ENCODE data around the gene GIPC2. TPM values are rescaled to one million over a fixed set of nuclear protein-coding genes. Genes with fewer than 3 reads are reported as not detected.
"Not testable (repeated sequence)": the region's sequence is repeated elsewhere in the genome, so short reads cannot be mapped to it uniquely, and the experiment has no call there.

GIPC2 gene, protein sequence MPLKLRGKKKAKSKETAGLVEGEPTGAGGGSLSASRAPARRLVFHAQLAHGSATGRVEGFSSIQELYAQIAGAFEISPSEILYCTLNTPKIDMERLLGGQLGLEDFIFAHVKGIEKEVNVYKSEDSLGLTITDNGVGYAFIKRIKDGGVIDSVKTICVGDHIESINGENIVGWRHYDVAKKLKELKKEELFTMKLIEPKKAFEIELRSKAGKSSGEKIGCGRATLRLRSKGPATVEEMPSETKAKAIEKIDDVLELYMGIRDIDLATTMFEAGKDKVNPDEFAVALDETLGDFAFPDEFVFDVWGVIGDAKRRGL
- 0.28 and 0.30 TPM in 2 replicates for total RNA-seq
- polyA plus RNA-seq = 0.06 TPM in 1 of 2 replicates, not detected in the other

DNA sequence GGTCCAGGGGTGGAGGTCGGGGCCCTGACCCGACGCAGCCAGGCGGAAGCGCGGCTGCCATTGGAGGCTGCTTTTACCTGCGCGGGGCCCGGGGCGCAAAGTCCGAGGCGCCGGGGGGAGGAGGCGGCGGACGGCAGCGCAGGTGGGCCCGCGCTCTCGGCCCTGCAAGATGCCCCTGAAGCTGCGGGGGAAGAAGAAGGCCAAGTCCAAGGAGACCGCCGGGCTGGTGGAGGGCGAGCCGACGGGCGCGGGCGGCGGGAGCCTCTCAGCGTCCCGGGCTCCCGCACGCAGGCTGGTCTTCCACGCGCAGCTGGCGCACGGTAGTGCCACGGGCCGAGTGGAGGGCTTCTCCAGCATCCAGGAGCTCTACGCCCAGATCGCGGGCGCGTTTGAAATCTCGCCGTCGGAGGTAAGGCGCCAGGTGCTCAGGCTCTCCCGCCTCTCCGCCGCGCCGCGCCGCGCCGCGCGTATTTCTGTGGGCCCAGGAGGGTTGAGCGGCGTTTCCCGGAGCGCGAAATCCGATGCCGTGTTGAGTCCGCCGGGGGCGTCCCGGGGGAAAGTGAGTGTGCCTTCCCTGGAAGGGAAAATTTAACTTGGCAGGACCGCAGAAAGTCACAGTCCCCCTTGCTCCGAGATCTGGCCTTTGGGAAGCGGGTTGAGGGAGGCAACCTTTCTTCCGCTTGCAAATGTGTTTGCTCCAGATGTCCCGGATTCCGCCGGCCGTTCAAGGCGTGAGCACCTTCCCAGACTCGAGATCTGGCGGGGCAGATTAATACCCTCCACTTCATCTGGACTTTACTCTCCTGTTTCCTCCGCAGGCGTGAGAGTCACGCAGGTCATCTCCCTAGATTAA is at the start of gene GIPC2:
Gene GIPC2, plus strand, starts transcription at position 41 of the 853 bp plus-strand sequence. Its CDS starts 129 bp downstream, at position 170.
- peaks cover 48% of the 10 kb centered on the region for H3K27me3 ChIP-seq
- peak within 1 kb of the TSS; percentile 29 for H3K4me3 ChIP-seq
- H3K36me3 ChIP-seq = no peaks in the 10 kb centered on the region
- H3K9me3 ChIP-seq (ENCODE audit: low read depth) = no peaks in the 10 kb centered on the region
- peak; percentile 31 to 47 for DNase-seq (ENCODE audit: low read depth in 1 of 2, low spot score in 1 of 2)
- peaks cover 18% of the 10 kb centered on the region for H3K4me1 ChIP-seq (ENCODE audit: low read depth)
- TF ChIP-seq, protein P1, sequence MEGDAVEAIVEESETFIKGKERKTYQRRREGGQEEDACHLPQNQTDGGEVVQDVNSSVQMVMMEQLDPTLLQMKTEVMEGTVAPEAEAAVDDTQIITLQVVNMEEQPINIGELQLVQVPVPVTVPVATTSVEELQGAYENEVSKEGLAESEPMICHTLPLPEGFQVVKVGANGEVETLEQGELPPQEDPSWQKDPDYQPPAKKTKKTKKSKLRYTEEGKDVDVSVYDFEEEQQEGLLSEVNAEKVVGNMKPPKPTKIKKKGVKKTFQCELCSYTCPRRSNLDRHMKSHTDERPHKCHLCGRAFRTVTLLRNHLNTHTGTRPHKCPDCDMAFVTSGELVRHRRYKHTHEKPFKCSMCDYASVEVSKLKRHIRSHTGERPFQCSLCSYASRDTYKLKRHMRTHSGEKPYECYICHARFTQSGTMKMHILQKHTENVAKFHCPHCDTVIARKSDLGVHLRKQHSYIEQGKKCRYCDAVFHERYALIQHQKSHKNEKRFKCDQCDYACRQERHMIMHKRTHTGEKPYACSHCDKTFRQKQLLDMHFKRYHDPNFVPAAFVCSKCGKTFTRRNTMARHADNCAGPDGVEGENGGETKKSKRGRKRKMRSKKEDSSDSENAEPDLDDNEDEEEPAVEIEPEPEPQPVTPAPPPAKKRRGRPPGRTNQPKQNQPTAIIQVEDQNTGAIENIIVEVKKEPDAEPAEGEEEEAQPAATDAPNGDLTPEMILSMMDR (IDR thresholded peaks at IDR 0.05; ENCODE audit: low read depth, low read length) = no peak
- no peak within 1 kb of the TSS for H3K27ac ChIP-seq

DNA sequence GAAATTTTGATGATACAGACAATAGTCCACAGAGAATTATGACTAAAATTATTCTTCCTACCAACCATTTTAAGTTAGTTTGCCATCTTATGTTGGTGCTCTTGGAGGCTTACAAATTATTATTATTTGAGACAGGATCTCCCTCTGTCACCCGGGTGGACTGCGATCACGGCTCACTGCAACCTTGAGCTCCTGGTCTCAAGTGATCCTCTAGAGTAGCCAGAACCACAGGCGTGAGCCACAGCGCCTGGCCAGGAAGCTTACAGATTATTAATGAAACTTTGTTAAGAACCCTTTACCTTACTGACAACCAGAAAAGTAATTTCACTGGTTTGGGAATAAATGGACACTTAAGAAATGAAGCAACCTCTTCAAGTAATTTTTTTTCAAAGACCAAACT is 49.0 kb upstream of the GIPC2 start:
- Histone ChIP-seq H3K4me3 (no peak overlapping the region), H3K27me3 (no peaks in the 10 kb centered on the region), H3K4me1 (ENCODE audit: low read depth) (no peaks in the 10 kb centered on the region), H3K27ac (no peak overlapping the region), H3K9me3 (ENCODE audit: low read depth) (no peaks in the 10 kb centered on the region), H3K36me3 (peaks cover 3% of the 10 kb centered on the region)
- TF ChIP-seq, protein P1 (IDR thresholded peaks at IDR 0.05; ENCODE audit: low read depth, low read length) = no peak
- no peak for DNase-seq (ENCODE audit: low read depth in 1 of 2, low spot score in 1 of 2)

- H3K36me3 ChIP-seq; H3K27me3 ChIP-seq; H3K27ac ChIP-seq; DNase-seq (ENCODE audit: low read depth in 1 of 2, low spot score in 1 of 2); H3K9me3 ChIP-seq (ENCODE audit: low read depth); H3K4me3 ChIP-seq: not testable (repeated sequence)
- H3K4me1 ChIP-seq (ENCODE audit: low read depth) = peaks cover 10% of the 10 kb centered on the region
These were observed 45.2 kb upstream of the GIPC2 start for GRCh38 chr1:78000536-78000935.

- peak overlapping the region; percentile 99 for H3K27ac ChIP-seq
These were observed 42.6 kb upstream of the GIPC2 start for GRCh38 chr1:78003070-78003746.

GRCh38 chr1:78003882-78004718 is 41.7 kb upstream of the GIPC2 start:
- no peaks in the 10 kb centered on the region for H3K36me3 ChIP-seq
- H3K4me1 ChIP-seq (ENCODE audit: low read depth) = peaks cover 20% of the 10 kb centered on the region
- no peaks in the 10 kb centered on the region for H3K9me3 ChIP-seq (ENCODE audit: low read depth)
- peak overlapping the region; percentile 99 for H3K27ac ChIP-seq
- TF ChIP-seq, protein P1 (IDR thresholded peaks at IDR 0.05; ENCODE audit: low read depth, low read length) = no peak
- peak overlapping the region; percentile 87 for H3K4me3 ChIP-seq
- no peaks in the 10 kb centered on the region for H3K27me3 ChIP-seq
- DNase-seq (ENCODE audit: low read depth in 1 of 2, low spot score in 1 of 2) = peak; percentile 78 to 82

More at GRCh38 chr1:78003070-78003746, 42.6 kb upstream of the GIPC2 start:
- H3K36me3 ChIP-seq = no peaks in the 10 kb centered on the region
- TF ChIP-seq, protein P1 (IDR thresholded peaks at IDR 0.05; ENCODE audit: low read depth, low read length) = no peak
- H3K4me3 ChIP-seq = peak overlapping the region; percentile 87
- no peaks in the 10 kb centered on the region for H3K27me3 ChIP-seq
- H3K9me3 ChIP-seq (ENCODE audit: low read depth) = no peaks in the 10 kb centered on the region
- peak in 1 of 2 donors; percentile 30 for DNase-seq (ENCODE audit: low read depth in 1 of 2, low spot score in 1 of 2)
- H3K4me1 ChIP-seq (ENCODE audit: low read depth) = peaks cover 20% of the 10 kb centered on the region
